ENCODE results near the gene PCSK1. TPM values are rescaled to one million over a fixed set of nuclear protein-coding genes. Genes with fewer than 3 reads are reported as not detected.

Gene PCSK1
- total and polyA plus RNA-seq, 9 donors = 0.08 to 2.3 (median 0.35) TPM

- H3K4me3 ChIP-seq = no peak overlapping the region
- TF ChIP-seq EP300 (IDR thresholded peaks at IDR 0.05) = no peak
- no peak for TF ChIP-seq CTCF (IDR thresholded peaks at IDR 0.05)
- TF ChIP-seq POLR2A (IDR thresholded peaks at IDR 0.05) = no peak
- H3K9me3 ChIP-seq = no peaks in the 10 kb centered on the region
- intact Hi-C loops (cut with DNase I) = no loop called here
- no peaks in the 10 kb centered on the region for H3K27me3 ChIP-seq
- DNase-seq = no peak
- no peaks in the 10 kb centered on the region for H3K36me3 ChIP-seq
- no peak overlapping the region for H3K27ac ChIP-seq
- H3K4me1 ChIP-seq (ENCODE audit: insufficient read depth) = no peaks in the 10 kb centered on the region
- WGBS, 3 donors = 45 to 70% (median 69%) methylated on average over 1 of the region's 1 CpG
These were observed 47.5 kb downstream of the PCSK1 start for GRCh38 chr5:96385538-96385937.

DNA sequence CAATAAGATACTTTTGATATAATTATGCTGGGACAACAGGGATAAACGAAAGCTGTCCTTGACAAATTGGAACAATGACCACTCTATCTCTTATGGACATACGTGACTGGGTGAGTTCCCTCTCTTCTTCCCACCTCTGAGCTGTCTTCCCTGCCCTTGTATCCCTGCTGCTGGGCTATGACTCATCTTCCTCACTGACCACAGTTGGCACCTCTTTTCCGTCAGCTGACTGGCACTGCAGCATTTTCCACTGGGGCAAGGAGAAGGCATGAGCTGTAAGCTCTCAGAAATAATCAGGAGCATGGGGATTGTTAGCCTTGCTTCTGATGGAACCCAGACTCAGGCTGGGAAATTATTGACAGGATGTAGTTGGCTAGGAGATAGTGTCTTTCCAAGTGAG, 48.7 kb downstream of the PCSK1 start:
- TF ChIP-seq POLR2A (IDR thresholded peaks at IDR 0.05) (no peak), EP300 (IDR thresholded peaks at IDR 0.05) (no peak), CTCF (IDR thresholded peaks at IDR 0.05) (no peak)
- Histone ChIP-seq H3K27ac (no peak overlapping the region), H3K9me3 (no peaks in the 10 kb centered on the region), H3K4me3 (no peak overlapping the region), H3K4me1 (ENCODE audit: insufficient read depth) (no peaks in the 10 kb centered on the region), H3K36me3 (no peaks in the 10 kb centered on the region), H3K27me3 (no peaks in the 10 kb centered on the region)
- intact Hi-C loops (cut with DNase I) = no loop called here
- 60 to 77% (median 73%) methylated on average over 3 of the region's 3 CpGs for WGBS, 3 donors
- DNase-seq = no peak

- DNase-seq = no peak
- Histone ChIP-seq H3K4me3 (no peak overlapping the region), H3K9me3 (no peaks in the 10 kb centered on the region), H3K27ac (no peak overlapping the region), H3K4me1 (ENCODE audit: insufficient read depth) (no peaks in the 10 kb centered on the region), H3K27me3 (no peaks in the 10 kb centered on the region), H3K36me3 (no peaks in the 10 kb centered on the region)
- TF ChIP-seq CTCF (IDR thresholded peaks at IDR 0.05) (no peak), POLR2A (IDR thresholded peaks at IDR 0.05) (no peak)
- 72 to 78% (median 76%) methylated on average over 5 of the region's 5 CpGs for WGBS, 3 donors
- intact Hi-C loops (cut with DNase I) = no loop called here
These were observed 51.5 kb downstream of the PCSK1 start for GRCh38 chr5:96381526-96381925.

DNA sequence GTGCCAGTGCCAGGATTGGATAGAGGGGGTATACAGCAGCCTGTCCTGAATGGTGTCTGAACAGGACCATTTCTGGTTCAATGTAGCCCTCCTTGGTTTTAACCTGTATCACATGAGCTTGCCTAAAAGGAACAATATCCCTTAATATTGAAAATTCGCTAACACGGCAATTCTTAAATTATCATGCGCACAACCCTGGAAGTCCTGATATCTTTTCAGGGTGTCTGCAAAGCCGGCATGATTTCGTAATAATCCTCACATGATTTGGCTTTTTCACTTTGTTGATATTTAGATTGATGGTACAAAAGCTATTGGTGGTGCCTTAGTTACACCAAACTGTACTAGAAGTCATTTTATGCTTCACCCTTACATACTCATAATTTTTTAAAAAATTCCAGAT, 53.2 kb downstream of the PCSK1 start:
- no peak for DNase-seq
- no peak for TF ChIP-seq EP300 (IDR thresholded peaks at IDR 0.05)
- no peak for TF ChIP-seq POLR2A (IDR thresholded peaks at IDR 0.05)
- no peak for TF ChIP-seq CTCF (IDR thresholded peaks at IDR 0.05)
- 78 to 91% (median 82%) methylated on average over 5 of the region's 5 CpGs for WGBS, 3 donors
- no peak overlapping the region for H3K27ac ChIP-seq
- H3K27me3 ChIP-seq = no peaks in the 10 kb centered on the region
- no peaks in the 10 kb centered on the region for H3K36me3 ChIP-seq
- intact Hi-C loops (cut with DNase I) = no loop called here
- H3K9me3 ChIP-seq = no peaks in the 10 kb centered on the region
- H3K4me1 ChIP-seq (ENCODE audit: insufficient read depth) = no peaks in the 10 kb centered on the region
- no peak overlapping the region for H3K4me3 ChIP-seq

DNA sequence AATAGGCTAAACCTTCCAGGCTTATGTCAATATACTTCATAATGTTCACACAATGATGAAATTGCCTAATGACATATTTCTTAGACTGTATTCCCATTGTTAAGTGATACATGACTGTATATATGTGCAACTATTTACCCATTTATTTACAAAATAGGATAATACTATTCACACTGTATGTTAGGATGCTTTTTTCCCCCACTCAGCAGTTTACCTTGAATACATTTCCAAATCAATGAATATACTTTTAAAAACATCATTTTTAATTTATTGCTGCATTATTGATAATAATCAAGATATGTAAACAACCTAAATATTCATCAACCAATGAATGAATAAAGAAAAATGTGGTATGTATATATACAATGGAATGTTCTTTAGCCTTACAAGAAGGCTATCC, 55.5 kb downstream of the PCSK1 start:
- TF ChIP-seq POLR2A (IDR thresholded peaks at IDR 0.05) = no peak
- TF ChIP-seq EP300 (IDR thresholded peaks at IDR 0.05) = no peak
- TF ChIP-seq CTCF (IDR thresholded peaks at IDR 0.05) = no peak
- H3K9me3 ChIP-seq = no peaks in the 10 kb centered on the region
- intact Hi-C loops (cut with DNase I) = no loop called here
- no peak for DNase-seq
- H3K27ac ChIP-seq = no peak overlapping the region
- H3K4me1 ChIP-seq (ENCODE audit: insufficient read depth) = no peaks in the 10 kb centered on the region
- H3K27me3 ChIP-seq = no peaks in the 10 kb centered on the region
- no peaks in the 10 kb centered on the region for H3K36me3 ChIP-seq
- H3K4me3 ChIP-seq = no peak overlapping the region

Data from ovary (tissue), 9 donors.